K562 (cell line): ENCODE results near the gene BEST2.

Experiments used
- BRF2 ChIP-seq: IDR thresholded peaks from 3 replicates; pipeline ENCODE4 v1.6.1; 2011; ENCODE audit warnings: borderline replicate concordance, mild to moderate bottlenecking; ENCODE audit not compliant: insufficient read length, insufficient read depth
- CTCF ChIP-seq, 3 experiments: IDR thresholded peaks in 2 of 3; conservative IDR thresholded peaks in 1 of 3; 2 replicates each; pipeline ENCODE4 v1.5.1; 2011 to 2012; ENCODE audit warnings: low read length in 3 of 3, mild to moderate bottlenecking in 3 of 3, control low read depth in 2 of 3, improper control_type of control experiment in 1 of 3, inconsistent platforms in 1 of 3, low read depth in 1 of 3, mixed read lengths in 1 of 3, moderate library complexity in 1 of 3; ENCODE audit not compliant: insufficient read depth in 2 of 3
- HCFC1 ChIP-seq: IDR thresholded peaks from 2 replicates; pipeline ENCODE4 v1.6.1; 2012; ENCODE audit warnings: low read depth, low read length, improper control_type of control experiment
- POLR2A ChIP-seq: fragments of 450-650 bp; conservative IDR thresholded peaks from 2 replicates; pipeline ENCODE4 v1.6.1; 2016
- POLR2AphosphoS5 ChIP-seq: IDR thresholded peaks from 2 replicates; pipeline ENCODE4 v1.6.1; 2011; ENCODE audit warnings: mild to moderate bottlenecking, low read depth, low read length, moderate library complexity; ENCODE audit not compliant: control insufficient read depth, insufficient read depth

GRCh38 chr19:12748489-12748888 lies 3.1 kb upstream of the BEST2 start:
- no peak for TF ChIP-seq HCFC1
- TF ChIP-seq POLR2A, result no peak
- TF ChIP-seq BRF2, result no peak
- no peak for TF ChIP-seq POLR2AphosphoS5
- TF ChIP-seq CTCF (IDR thresholded peaks at IDR 0.05 in 2 of 3, conservative IDR thresholded peaks at IDR 0.05 in 1 of 3; ENCODE audit: insufficient read depth in 2 of 3, low read depth in 1 of 3, low read length in 3 of 3), result no peak
